Activated T-helper 1 cell treated with Interleukin-2 at 50 U/mL for 16 hours (primary cell): Measurements from ENCODE around the gene SLC16A8.
A peak's percentile ranks its signal among the peaks of the same experiment; 100 is the strongest.

Experiments used
- DNase-seq: peaks from one replicate; pipeline ENCODE4 v3.0.0-alpha.2; 2020; ENCODE audit warnings: low read depth

SLC16A8 gene

DNA sequence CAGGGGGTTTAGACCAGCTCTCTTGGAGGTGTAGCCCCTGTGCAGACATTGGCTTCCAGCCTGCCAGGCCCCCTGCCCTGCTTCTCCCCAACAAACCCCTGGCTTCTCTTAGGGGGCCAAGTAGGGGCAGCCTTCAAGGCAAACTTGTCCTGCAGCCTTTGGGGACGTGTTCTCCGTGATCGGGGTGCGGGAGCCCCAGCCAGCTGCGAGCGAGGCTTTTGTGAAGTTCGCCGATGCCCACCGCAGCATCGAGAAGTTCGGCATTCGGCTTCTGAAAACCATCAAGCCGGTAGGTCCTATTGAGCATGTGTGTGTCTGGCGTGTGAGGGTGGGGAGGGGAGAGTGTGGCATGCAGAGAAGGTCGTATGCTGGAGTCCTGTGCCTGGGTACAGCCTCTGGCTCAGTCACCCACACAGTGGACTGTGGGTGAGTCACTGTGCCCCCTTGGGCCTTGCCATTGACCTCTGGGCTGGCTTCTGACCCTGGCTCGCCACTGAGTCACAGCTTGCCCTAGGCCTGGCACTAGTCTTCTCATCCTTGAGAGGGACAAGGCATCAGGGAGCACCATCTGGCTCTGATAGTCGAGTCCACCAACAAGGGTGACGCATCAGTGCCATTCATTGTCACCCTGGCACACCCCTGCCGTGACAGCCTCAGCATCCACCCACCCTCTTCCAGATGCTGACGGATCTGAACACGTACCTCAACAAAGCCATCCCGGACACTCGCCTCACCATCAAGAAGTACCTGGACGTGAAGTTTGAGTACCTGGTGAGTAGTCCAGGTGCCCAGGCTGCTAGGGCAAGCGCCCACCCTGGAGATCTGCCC is 11.4 kb downstream of the SLC16A8 start:
- DNase-seq, result no peak

GRCh38 chr22:38071421-38072321 is 12.3 kb downstream of the SLC16A8 start:
- no peak for DNase-seq

DNA sequence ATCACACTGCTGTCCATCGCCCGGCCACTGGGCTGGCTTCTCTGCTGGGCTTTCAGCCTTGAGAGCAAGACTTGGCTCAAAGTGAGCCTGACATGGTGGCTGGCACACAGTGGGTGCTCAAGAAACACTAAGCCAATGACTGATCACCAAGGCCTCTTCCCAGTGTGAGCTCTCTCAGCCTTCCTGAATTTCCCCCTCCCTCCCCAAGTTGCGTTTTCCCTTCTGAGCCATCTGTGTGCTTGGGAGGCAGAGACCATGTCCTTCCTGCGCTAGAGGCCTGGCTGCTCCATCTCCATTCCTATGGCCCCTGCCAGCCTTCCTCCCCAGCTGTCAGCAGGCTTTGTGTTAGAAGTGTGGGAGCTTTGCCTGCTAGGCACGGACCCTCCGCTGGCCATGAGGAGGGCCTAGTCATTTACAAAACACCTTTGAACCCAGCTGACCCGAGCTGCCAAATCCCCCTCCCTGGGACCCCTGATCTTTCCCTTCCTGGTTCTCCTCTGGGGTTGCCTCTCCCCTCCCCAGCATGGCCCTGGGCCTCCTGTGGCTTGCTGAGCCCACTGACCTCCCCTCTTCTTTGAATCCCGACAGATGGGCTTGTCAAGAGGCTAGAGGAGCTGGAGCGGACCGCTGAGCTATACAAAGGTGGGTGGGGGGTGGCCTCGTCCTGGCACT is 13.6 kb downstream of the SLC16A8 start:
- no peak for DNase-seq

- DNase-seq, result no peak
Observed at GRCh38 chr22:38069372-38070249, 14.4 kb downstream of the SLC16A8 start.

GRCh38 chr22:38068641-38069371 is 15.2 kb downstream of the SLC16A8 start:
- no peak for DNase-seq

GRCh38 chr22:38067761-38068360 is 16.1 kb downstream of the SLC16A8 start:
- DNase-seq, result no peak

DNA sequence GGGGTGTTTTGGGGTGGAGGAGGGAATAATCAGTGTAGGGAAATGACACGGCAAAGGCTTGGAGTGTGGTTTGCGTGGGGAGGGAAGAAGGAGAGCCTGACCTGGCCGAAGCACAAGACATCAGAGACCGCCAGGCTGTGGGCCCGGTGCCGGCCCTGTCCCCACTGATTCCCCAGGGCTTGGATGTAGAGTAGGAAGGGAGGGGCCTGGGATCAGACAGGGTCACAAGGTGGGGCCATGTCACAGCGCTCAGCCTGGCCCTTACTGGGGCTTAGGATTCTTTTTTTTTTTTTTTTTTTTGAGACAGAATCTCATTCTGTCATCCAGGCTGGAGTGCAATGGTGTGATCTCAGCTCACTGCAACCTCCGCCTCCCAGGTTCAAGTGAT is 17.0 kb downstream of the SLC16A8 start:
- DNase-seq, result no peak

- no peak for DNase-seq
Observed at GRCh38 chr22:38066381-38067027, 17.5 kb downstream of the SLC16A8 start.

DNA sequence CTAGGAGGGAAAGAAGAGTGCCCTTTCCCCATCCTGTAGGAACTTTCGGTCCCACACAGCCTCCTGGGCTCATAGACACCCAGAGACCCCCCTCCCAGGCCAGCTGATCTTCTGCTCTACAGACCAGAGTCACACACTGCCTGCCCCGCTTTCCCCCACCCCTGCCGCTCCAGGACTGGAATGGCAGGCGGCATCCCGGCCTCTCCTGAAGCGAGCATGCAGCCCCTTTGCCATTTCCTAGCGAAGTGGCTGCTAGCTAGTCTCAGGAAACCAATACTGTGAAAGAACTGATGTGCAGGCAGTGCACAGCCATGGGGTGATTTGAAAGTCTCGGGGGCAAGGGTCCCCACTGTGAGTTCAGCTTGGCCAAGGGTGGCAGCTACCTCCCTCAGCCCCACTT is 18.4 kb downstream of the SLC16A8 start:
- DNase-seq, result no peak

- DNase-seq, result no peak
Observed at GRCh38 chr22:38062791-38063190, 21.2 kb downstream of the SLC16A8 start.

DNA sequence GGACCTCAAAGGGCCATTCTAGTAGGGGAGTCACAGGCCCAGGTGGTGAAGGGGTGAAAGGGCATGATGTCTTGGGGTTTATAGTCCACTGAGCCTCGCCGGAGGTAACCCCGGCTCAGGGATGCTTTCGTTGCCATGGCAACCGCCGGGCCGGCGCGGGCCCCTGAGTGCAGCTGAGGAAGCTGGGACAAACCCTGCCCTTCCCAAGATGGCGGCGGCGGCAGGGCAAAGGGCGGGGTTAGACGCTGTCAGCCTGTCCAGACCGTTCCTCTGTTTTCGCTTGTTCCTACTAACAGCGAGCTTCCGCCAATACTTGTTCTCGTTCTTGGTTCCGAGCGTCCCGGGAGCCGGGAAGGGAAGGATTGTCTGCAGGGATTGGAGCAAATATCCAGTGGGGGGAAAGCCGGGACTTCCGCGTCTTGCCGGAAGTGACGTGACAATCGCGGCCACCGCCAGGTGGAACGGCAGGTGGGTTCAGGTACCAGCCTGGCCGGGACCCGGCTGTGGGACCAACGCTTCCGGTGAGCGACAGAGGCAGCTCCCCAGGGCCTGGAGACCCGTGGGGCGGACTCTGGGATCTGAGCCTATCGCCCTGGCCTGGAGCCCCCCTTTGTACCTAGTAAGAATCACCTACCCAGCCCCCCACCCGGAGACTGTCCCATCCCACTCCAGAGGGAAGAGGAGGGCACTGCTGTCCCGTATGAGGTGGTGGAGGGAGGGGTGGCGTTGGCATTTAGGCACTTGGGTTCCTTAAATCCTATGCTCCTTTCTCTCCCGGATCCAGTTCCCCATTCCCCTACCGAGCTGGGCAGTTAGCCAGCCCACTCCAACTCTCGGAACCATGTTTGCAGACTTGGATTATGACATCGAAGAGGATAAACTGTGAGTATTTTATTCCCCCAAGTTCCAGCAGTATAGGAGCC is 26.8 kb downstream of the SLC16A8 start, which contains the start of gene PICK1:
TSS of gene PICK1 (plus strand) at position 436 of the 923 bp plus-strand sequence. CDS start at position 842, 406 bp downstream.
- DNase-seq, result peak; percentile 60

DNA sequence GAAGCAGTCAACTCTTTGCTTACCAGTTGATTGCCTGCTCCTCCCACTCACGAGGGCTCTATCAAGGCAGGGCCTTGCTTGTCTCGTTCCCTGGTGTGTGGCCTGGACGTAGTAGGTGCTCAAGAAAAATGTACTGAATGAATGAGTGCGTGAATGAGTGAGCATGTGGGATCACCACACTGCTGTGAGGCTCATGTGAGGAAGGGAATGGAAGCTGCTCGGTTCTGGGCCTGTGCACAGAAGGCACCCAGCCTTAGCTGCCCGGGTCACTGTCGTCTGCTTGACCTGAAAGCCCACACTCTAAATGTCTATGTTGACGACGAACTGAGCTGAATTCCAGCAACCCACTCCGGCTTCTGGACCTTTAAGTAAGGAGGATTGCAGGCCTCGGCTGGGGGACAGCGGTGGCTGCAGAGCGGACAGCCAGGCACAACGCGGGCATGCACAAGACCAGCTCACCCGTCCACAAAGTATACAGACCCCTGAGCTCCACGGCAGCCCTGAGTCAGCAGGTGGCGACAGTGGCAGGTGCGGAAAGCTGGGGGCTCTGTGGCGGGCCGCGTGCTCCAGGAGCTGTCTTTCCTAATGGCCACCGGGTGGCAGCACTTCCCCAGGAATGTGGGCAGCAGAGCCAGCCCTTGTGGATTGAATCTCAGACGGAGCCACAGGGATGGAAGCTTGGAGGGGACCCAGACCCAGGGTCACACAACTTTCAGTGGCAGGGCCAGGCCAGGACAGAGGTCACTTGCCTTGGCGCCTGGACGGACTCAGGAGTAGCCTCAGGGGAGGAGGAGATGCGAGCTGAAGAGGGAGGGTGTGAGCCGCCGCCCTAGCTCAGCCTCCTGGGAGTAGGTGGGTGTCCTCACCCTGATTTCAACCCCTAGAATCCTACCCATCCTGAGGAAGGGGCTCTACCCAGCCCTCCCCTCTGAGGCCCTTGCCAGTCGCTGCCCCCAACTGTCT is 31.8 kb downstream of the SLC16A8 start:
- DNase-seq, result peak; percentile 56

- no peak for DNase-seq
Observed at GRCh38 chr22:38051261-38051660, 32.7 kb downstream of the SLC16A8 start.

GRCh38 chr22:38050720-38051119 is 33.3 kb downstream of the SLC16A8 start:
- DNase-seq, result no peak

DNA sequence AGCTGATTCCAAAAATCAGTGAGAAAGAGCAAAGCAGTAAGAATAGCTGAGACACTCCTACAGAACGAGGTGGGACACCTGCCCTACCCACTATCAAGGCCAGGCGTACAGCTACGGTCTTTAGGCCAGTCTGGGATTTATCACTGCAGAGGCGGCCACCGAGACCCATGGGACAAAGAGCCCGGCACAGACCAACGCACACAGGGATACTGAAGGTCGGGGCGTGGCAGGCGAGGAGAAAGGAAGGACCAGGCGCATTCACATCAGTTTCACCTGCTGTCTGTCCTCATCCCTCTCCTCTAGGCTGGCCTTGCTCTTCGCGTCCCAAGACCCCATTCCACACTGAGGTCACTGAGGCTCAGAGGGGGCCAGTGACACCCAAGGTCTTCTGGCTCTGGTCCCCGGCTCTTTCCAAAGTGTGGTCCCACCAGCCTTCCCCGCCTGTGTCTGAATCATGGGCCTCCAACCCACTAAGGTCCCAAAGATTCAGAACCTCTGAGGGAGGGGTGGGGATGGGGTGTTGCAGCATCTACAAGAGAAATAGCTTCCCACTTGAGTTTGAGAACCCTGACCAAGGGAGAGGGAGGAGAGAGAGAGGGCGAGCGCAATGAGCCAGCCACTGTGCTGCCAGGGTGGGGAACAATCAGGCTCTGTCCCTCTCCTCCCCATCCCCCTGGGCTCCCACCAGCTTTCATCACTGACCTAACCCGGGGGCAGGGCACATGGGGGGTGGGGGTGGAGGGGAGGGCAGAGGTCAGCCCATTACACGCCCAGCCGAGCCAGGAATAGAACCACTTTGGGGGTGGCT is 34.0 kb downstream of the SLC16A8 start:
- no peak for DNase-seq

DNA sequence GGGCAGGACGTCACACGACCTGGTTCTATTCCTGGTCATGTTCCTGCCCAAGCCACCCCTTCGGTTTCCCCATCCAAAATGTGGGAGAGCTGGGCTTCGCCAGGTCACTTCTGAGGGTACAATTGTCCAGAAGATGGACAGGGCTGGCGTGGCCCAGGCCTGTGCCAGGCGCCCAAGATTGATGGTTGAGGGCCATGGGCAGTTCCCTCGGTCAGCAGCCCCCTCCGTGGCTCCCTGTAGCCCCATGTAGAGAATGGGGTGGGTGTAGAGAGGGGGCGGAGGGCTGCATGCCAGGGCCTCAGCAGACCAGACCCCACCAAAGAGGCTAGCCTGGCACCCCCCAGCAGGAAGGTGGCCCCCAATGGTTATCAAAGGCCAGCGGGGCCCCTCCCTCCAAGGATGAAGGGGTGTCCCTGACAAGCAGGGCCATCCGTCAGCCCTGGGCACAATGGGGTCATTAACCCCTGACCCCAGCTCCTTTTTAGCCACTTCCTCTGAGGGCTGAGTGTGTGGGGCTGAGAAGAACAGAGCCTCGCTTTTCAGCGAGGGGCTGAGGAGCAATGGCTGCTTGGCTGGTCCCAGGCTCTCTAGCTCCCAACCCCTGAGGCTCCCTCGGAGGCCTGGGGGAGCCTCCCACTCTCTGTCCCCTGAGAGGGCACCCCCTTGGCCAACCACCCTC is 37.8 kb downstream of the SLC16A8 start:
- no peak for DNase-seq
